HepG2 (cell line): ENCODE measurements around the gene SLC1A4. TPM values are rescaled to one million over a fixed set of nuclear protein-coding genes. Genes with fewer than 3 reads are reported as not detected.

Source experiments
- ATAC-seq: fragments of 200-7000 bp; cut with Tn5 transposase; 3 replicates; pipeline ENCODE4 v1.9.1; 2020; ENCODE audit warnings: mild to moderate bottlenecking, moderate library complexity
- BruUV-seq: library from RNA; stranded (reverse); fragments of 400-500 nt; replicated peaks from 2 replicates; lab custom pipeline; 2021; lab: Mats Ljungman, UMichigan
- CTCF ChIA-PET: fragments of 300-600 bp; formaldehyde crosslinking; extraction: SDS; loops from one replicate; lab custom pipeline; 2021; ENCODE audit warnings: low total read pairs, inconsistent platforms, low intra/inter-chr PET ratio; lab: Yijun Ruan, JAX
- POLR2A ChIA-PET: fragments of 350-600 bp; sonication (Branson Sonifier 250); formaldehyde crosslinking; loops from one replicate; lab custom pipeline; 2020; ENCODE audit warnings: antibody characterized with exemption, inconsistent platforms; lab: Yijun Ruan, JAX
- DNase-seq: peaks from one replicate; pipeline ENCODE4 v3.0.0-alpha.2; 2015; ENCODE audit warnings: low spot score
- FAIRE-seq: peaks from 3 replicates; lab custom pipeline; 2011; peaks lifted over from hg19 to GRCh38; lab: Jason Lieb, UNC
- H2AFZ ChIP-seq: one replicate; pipeline ENCODE4 v1.6.1; 2011; ENCODE audit warnings: low read length, inconsistent platforms
- H3K27ac ChIP-seq: fragments of 300-600 bp; 3 replicates; pipeline ENCODE4 v1.8.0; 2011; ENCODE audit warnings: mixed run types, mild to moderate bottlenecking, mixed read lengths, low read length, inconsistent platforms; ENCODE audit not compliant: insufficient read depth; ENCODE audit errors: extremely low read length
- H3K27me3 ChIP-seq, 2 experiments: fragments of 200-600 bp in 1 of 2; 2 replicates in 1 of 2; 3 replicates in 1 of 2; pipeline versions ENCODE4 v1.6.0 to v1.8.0; 2011; ENCODE audit warnings: low read length in 2 of 2, mild to moderate bottlenecking in 2 of 2, moderate library complexity in 2 of 2, inconsistent platforms in 1 of 2; ENCODE audit not compliant: insufficient read depth in 2 of 2, control insufficient read depth in 1 of 2
- H3K36me3 ChIP-seq, 2 experiments: fragments of 200-600 bp in 1 of 2; replicated peaks in 1 of 2; 2 replicates in 1 of 2; 3 replicates in 1 of 2; pipeline versions ENCODE4 v1.5.1 to v1.8.0; 2011; ENCODE audit warnings: low read length in 2 of 2, inconsistent platforms in 1 of 2; ENCODE audit not compliant: insufficient read depth in 2 of 2, control insufficient read depth in 1 of 2
- H3K4me1 ChIP-seq: 2 replicates; pipeline ENCODE4 v1.5.1; 2012; ENCODE audit warnings: low read length, inconsistent platforms; ENCODE audit not compliant: insufficient read depth
- H3K4me2 ChIP-seq: 2 replicates; pipeline ENCODE4 v1.6.0; 2011; ENCODE audit warnings: low read depth, low read length, inconsistent platforms
- H3K4me3 ChIP-seq, 3 experiments: fragments of 200-600 bp in 1 of 3; sonication (generic), shearing (Covaris generic) in 1 of 3; replicated peaks in 1 of 3; 2 replicates each; pipeline ENCODE4 v1.5.1; 2011 to 2016; ENCODE audit warnings: low read length in 3 of 3, inconsistent platforms in 2 of 3, low read depth in 2 of 3, mild to moderate bottlenecking in 2 of 3, control low read depth in 1 of 3, mixed read lengths in 1 of 3; ENCODE audit not compliant: insufficient read depth in 1 of 3
- H3K79me2 ChIP-seq: one replicate; pipeline ENCODE4 v1.6.1; 2011; ENCODE audit warnings: low read length, inconsistent platforms; ENCODE audit not compliant: insufficient read depth
- H3K9ac ChIP-seq: 2 replicates; pipeline ENCODE4 v1.6.0; 2011; ENCODE audit warnings: mild to moderate bottlenecking, low read depth, low read length, inconsistent platforms; ENCODE audit not compliant: insufficient read depth
- H3K9me3 ChIP-seq: 2 replicates; pipeline ENCODE4 v1.5.1; 2012; ENCODE audit warnings: mild to moderate bottlenecking, low read length
- H4K20me1 ChIP-seq: 2 replicates; pipeline ENCODE4 v1.6.0; 2011; ENCODE audit warnings: inconsistent platforms, mild to moderate bottlenecking, low read length, moderate library complexity; ENCODE audit not compliant: insufficient read depth
- ARID3A ChIP-seq: IDR thresholded peaks from 2 replicates; pipeline ENCODE4 v1.6.1; 2012; ENCODE audit warnings: low read depth, low read length, improper control_type of control experiment
- ATF5 ChIP-seq: sonication (generic); formaldehyde crosslinking; IDR thresholded peaks from 2 replicates; pipeline ENCODE4 v1.4.0; 2020; ENCODE audit warnings: mild to moderate bottlenecking, low read depth, missing genetic modification reagents
- CHCHD3 ChIP-seq: sonication (generic); formaldehyde crosslinking; IDR thresholded peaks from 2 replicates; pipeline ENCODE4 v1.8.0; 2022; ENCODE audit warnings: mild to moderate bottlenecking, missing genetic modification reagents, moderate library complexity
- GABPA ChIP-seq, 2 experiments: IDR thresholded peaks; 2 replicates each; pipeline ENCODE4 v1.6.1; 2011 to 2016; ENCODE audit warnings: low read depth in 2 of 2, low read length in 1 of 2, missing biosample characterization in 1 of 2, missing genetic modification characterization in 1 of 2
- IKZF1 ChIP-seq: fragments of 450-650 bp; IDR thresholded peaks from 2 replicates; pipeline ENCODE4 v1.7.1; 2016
- MLXIP ChIP-seq: sonication (generic); formaldehyde crosslinking; IDR thresholded peaks from 2 replicates; pipeline ENCODE4 v1.9.0; 2021; ENCODE audit warnings: missing genetic modification reagents, borderline replicate concordance
- MXI1 ChIP-seq: IDR thresholded peaks from 3 replicates; pipeline ENCODE4 v1.6.1; 2012; ENCODE audit warnings: low read depth, low read length, inconsistent platforms, borderline replicate concordance
- NBN ChIP-seq: fragments of 450-650 bp; conservative IDR thresholded peaks from 2 replicates; pipeline ENCODE4 v1.6.1; 2017
- PPARG ChIP-seq: conservative IDR thresholded peaks from 2 replicates; pipeline ENCODE4 v1.6.1; 2016; ENCODE audit warnings: missing biosample characterization, missing genetic modification reagents
- RCOR2 ChIP-seq: IDR thresholded peaks from 2 replicates; pipeline ENCODE4 v1.6.1; 2016; ENCODE audit warnings: missing biosample characterization, missing genetic modification reagents
- TCF7L2 ChIP-seq: IDR thresholded peaks from 2 replicates; pipeline ENCODE4 v1.6.1; 2011; ENCODE audit warnings: mild to moderate bottlenecking, low read depth, low read length, moderate library complexity
- THAP11 ChIP-seq: IDR thresholded peaks from 2 replicates; pipeline ENCODE4 v1.6.1; 2016; ENCODE audit warnings: missing biosample characterization, missing genetic modification reagents
- WIZ ChIP-seq: sonication (generic); formaldehyde crosslinking; IDR thresholded peaks from 2 replicates; pipeline ENCODE4 v1.5.1; 2020; ENCODE audit warnings: mild to moderate bottlenecking, missing genetic modification reagents
- ZNF414 ChIP-seq: sonication (generic); formaldehyde crosslinking; IDR thresholded peaks from 2 replicates; pipeline ENCODE4 v1.5.0; 2020; ENCODE audit warnings: missing genetic modification reagents
- ZNF501 ChIP-seq: sonication (generic); formaldehyde crosslinking; IDR thresholded peaks from 2 replicates; pipeline ENCODE4 v1.5.1; 2020; ENCODE audit warnings: mild to moderate bottlenecking, moderate library complexity, missing genetic modification reagents
- ZNF577 ChIP-seq: sonication (generic); formaldehyde crosslinking; IDR thresholded peaks from 2 replicates; pipeline ENCODE4 v1.4.0; 2020; ENCODE audit warnings: mild to moderate bottlenecking, low read depth, missing genetic modification reagents, borderline replicate concordance
- WGBS: methylation state at CpG from one replicate; pipeline ENCODE4 v1.1.6; 2017; ENCODE audit warnings: low lambda C conversion rate; 5-methylcytosine and 5-hydroxymethylcytosine counted together
- in situ Hi-C: cut with HindIII; loops from 2 replicates; pipeline ENCODE4 v1.10.0; 2017; ENCODE audit warnings: low pct_unique_long_range_greater_than_20kb; ENCODE audit not compliant: extremely low pct_ligation_motif_present
- intact Hi-C: fragments of 100-400 bp; cut with micrococcal nuclease; formaldehyde crosslinking; loops from one replicate; pipeline ENCODE4 v1.10.0; 2022; ENCODE audit not compliant: unreplicated experiment
- polyA plus RNA-seq, 8 experiments: library from polyadenylated mRNA; depleted of rRNA in 3 of 8; stranded (reverse) in 7 of 8; unstranded in 1 of 8; fragments of >200 nt; fragmentation: Illumina TruSeq in 4 of 8; extraction: Trizol in 4 of 8; gene quantifications; 2 replicates each; pipeline versions ENCODE4 v1.2.1 to v1.2.3, GENCODE V29; 2011 to 2016; ENCODE audit warnings: low read depth in 4 of 8, missing spikeins in 1 of 8, mixed read lengths in 1 of 8; ENCODE audit not compliant: insufficient read depth in 1 of 8
- total RNA-seq, 5 experiments: library from RNA; depleted of rRNA; stranded (reverse); fragments of >200 nt; fragmentation: Illumina TruSeq; extraction: Trizol; gene quantifications; 2 replicates each; pipeline ENCODE4 v1.2.3, GENCODE V29; 2016; ENCODE audit warnings: low read depth in 1 of 5
- TF ChIP-seq, protein P1 (sequence below): sonication (generic); formaldehyde crosslinking; IDR thresholded peaks from 2 replicates; pipeline ENCODE4 v1.5.0; 2020; ENCODE audit warnings: missing genetic modification reagents

SLC1A4 gene
- total and polyA plus RNA-seq, 2 of the 13 experiments (the other 11 are each of a cell fraction or from before 2014, with no cell fraction given) = 21.0 to 39.6 TPM

DNA sequence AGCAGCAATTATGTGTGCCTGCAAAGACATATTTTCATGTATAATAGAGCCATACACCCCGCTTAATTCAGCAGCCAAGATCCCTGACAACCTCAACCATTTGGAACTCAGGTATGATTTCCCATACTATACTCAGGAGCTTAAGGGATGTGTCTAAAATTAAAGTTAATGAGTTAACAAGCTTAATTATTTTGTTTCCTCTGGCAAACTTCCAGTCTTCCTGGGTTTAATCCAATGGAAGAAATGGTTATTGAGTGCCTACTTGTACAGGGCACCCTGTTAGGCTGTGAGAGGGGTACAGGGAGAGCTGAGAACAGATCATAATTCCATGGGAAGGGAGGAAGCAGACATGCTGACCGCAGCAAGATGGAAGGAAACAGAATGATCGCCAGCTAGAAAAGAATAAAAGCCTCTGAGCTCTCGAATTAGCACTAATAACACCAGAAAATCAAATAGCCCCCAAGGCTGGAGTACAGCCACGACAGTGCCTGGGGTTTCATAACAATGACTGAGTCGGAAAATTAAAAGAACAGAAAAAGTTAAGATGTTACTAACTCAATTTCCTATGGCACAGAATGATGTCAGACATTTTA, 46.2 kb downstream of the SLC1A4 start:
- in situ Hi-C loops = no loop called here
- no peak for DNase-seq
- Histone ChIP-seq H3K4me2 (no peak overlapping the region), H3K27me3 (no peaks in the 10 kb centered on the region), H3K4me3 (no peak overlapping the region), H3K4me1 (peaks cover 23% of the 10 kb centered on the region), H3K27ac (no peak overlapping the region), H3K79me2 (no peaks in the 10 kb centered on the region), H3K9ac (no peak overlapping the region), H3K9me3 (no peaks in the 10 kb centered on the region), H2AFZ (no peak overlapping the region), H4K20me1 (no peaks in the 10 kb centered on the region), H3K36me3 (peaks cover 2 to 6% of the 10 kb centered on the region in 2 experiments; a peak in 1 of 5 replicates)
- intact Hi-C loops = no loop called here
- no peak for ATAC-seq
- WGBS = 88% methylated on average over 6 of the region's 6 CpGs
- no peak for FAIRE-seq
- ChIA-PET POLR2A (no interaction called here), CTCF (no interaction called here)
- no TSS peak for BruUV-seq
- TF ChIP-seq ZNF577 (CRISPR knock-in tag) (no peak), NBN (no peak), ATF5 (CRISPR knock-in tag) (no peak), PPARG (no peak), MLXIP (CRISPR knock-in tag) (no peak), THAP11 (CRISPR knock-in tag) (no peak), ARID3A (no peak), ZNF414 (no peak), GABPA (IDR thresholded peaks at IDR 0.05; ENCODE audit: low read depth, low read length) (no peak), GABPA (CRISPR knock-in tag; IDR thresholded peaks at IDR 0.05; ENCODE audit: low read depth) (no peak), IKZF1 (no peak), CHCHD3 (CRISPR knock-in tag) (no peak), ZNF501 (no peak), TCF7L2 (no peak), WIZ (CRISPR knock-in tag) (no peak), MXI1 (no peak), RCOR2 (CRISPR knock-in tag) (no peak)
- TF ChIP-seq, protein P1, sequence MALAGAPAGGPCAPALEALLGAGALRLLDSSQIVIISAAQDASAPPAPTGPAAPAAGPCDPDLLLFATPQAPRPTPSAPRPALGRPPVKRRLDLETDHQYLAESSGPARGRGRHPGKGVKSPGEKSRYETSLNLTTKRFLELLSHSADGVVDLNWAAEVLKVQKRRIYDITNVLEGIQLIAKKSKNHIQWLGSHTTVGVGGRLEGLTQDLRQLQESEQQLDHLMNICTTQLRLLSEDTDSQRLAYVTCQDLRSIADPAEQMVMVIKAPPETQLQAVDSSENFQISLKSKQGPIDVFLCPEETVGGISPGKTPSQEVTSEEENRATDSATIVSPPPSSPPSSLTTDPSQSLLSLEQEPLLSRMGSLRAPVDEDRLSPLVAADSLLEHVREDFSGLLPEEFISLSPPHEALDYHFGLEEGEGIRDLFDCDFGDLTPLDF (CRISPR knock-in tag) = no peak
